ENCODE data around the gene NUS1.

DNA sequence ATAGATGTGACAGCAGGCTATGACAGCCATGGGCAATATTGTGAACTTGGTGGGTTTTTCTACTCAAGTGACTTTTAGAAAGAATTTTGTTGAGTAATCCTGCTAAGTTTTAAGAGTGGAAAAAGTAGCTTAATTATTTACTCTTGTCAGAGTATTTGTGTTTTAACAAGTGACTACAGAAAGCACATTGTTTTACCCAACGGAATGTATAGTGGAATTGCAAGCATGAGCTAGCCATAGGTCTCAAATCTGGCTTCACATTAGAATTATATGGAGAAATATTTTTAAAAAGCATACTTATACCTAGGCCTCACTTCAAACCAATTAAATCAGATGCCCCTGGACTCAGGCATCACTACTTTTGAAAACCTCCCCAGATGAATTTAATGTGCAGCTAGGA is 37.5 kb upstream of the NUS1 start:
- TF ChIP-seq FOXM1 (IDR thresholded peaks at IDR 0.05; ENCODE audit: borderline replicate concordance, low read depth) (no peak), TAF1 (IDR thresholded peaks at IDR 0.05; ENCODE audit: low read depth) (no peak), RAD21 (IDR thresholded peaks at IDR 0.05; ENCODE audit: low read depth) (no peak), TEAD4 (IDR thresholded peaks at IDR 0.05) (no peak), ZBTB7A (IDR thresholded peaks at IDR 0.05; ENCODE audit: low read depth) (no peak), TCF12 (IDR thresholded peaks at IDR 0.05; ENCODE audit: low read depth) (no peak), NFIC (IDR thresholded peaks at IDR 0.05) (no peak), EP300 (IDR thresholded peaks at IDR 0.05; ENCODE audit: borderline replicate concordance) (no peak), YY1 (IDR thresholded peaks at IDR 0.05; ENCODE audit: low read depth) (no peak), CEBPB (IDR thresholded peaks at IDR 0.05) (no peak)
- TF ChIP-seq, protein P1, sequence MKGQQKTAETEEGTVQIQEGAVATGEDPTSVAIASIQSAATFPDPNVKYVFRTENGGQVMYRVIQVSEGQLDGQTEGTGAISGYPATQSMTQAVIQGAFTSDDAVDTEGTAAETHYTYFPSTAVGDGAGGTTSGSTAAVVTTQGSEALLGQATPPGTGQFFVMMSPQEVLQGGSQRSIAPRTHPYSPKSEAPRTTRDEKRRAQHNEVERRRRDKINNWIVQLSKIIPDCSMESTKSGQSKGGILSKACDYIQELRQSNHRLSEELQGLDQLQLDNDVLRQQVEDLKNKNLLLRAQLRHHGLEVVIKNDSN (IDR thresholded peaks at IDR 0.05), result no peak
- TF ChIP-seq, protein P2, sequence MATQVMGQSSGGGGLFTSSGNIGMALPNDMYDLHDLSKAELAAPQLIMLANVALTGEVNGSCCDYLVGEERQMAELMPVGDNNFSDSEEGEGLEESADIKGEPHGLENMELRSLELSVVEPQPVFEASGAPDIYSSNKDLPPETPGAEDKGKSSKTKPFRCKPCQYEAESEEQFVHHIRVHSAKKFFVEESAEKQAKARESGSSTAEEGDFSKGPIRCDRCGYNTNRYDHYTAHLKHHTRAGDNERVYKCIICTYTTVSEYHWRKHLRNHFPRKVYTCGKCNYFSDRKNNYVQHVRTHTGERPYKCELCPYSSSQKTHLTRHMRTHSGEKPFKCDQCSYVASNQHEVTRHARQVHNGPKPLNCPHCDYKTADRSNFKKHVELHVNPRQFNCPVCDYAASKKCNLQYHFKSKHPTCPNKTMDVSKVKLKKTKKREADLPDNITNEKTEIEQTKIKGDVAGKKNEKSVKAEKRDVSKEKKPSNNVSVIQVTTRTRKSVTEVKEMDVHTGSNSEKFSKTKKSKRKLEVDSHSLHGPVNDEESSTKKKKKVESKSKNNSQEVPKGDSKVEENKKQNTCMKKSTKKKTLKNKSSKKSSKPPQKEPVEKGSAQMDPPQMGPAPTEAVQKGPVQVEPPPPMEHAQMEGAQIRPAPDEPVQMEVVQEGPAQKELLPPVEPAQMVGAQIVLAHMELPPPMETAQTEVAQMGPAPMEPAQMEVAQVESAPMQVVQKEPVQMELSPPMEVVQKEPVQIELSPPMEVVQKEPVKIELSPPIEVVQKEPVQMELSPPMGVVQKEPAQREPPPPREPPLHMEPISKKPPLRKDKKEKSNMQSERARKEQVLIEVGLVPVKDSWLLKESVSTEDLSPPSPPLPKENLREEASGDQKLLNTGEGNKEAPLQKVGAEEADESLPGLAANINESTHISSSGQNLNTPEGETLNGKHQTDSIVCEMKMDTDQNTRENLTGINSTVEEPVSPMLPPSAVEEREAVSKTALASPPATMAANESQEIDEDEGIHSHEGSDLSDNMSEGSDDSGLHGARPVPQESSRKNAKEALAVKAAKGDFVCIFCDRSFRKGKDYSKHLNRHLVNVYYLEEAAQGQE (IDR thresholded peaks at IDR 0.05; ENCODE audit: low read depth), result no peak
